Upper lobe of left lung (tissue), 6 donors: Measurements from ENCODE around the gene MAST4. TPM values are rescaled to one million over a fixed set of nuclear protein-coding genes. Genes with fewer than 3 reads are reported as not detected.
A peak's percentile ranks its signal among the peaks of the same experiment; 100 is the strongest.

ENCODE experiments used
- ATAC-seq, 2 donors: fragments of 200-7000 bp; cut with Tn5 transposase; one replicate each; pipeline ENCODE4 v1.9.1; 2022; ENCODE audit warnings: mild to moderate bottlenecking in 2 of 2, moderate library complexity in 2 of 2; ENCODE audit not compliant: low FRiP score in 2 of 2
- DNase-seq, 2 donors: peaks; one replicate each; pipeline ENCODE4 v3.0.0-alpha.2; 2019 to 2020
- H3K27ac ChIP-seq, 4 donors: fragments of 200-600 bp; sonication (generic); one replicate each; pipeline ENCODE4 v1.5.1; 2016 to 2019
- H3K27me3 ChIP-seq, 4 donors: fragments of 200-600 bp; sonication (generic); one replicate each; pipeline ENCODE4 v1.5.1; 2017 to 2019
- H3K36me3 ChIP-seq, 4 donors: fragments of 200-600 bp; sonication (generic); one replicate each; pipeline ENCODE4 v1.5.1; 2016 to 2019
- H3K4me1 ChIP-seq, 4 donors: fragments of 200-600 bp; sonication (generic); one replicate each; pipeline ENCODE4 v1.5.1; 2018 to 2019
- H3K4me3 ChIP-seq, 4 donors: fragments of 200-600 bp; sonication (generic); one replicate each; pipeline ENCODE4 v1.5.1; 2017 to 2019; ENCODE audit warnings: mild to moderate bottlenecking in 2 of 4, moderate library complexity in 1 of 4
- H3K9me3 ChIP-seq, 4 donors: fragments of 200-600 bp; sonication (generic); one replicate each; pipeline ENCODE4 v1.5.1; 2018 to 2019
- EP300 ChIP-seq, 4 donors: sonication (generic); formaldehyde crosslinking; IDR thresholded peaks; one replicate each; pipeline ENCODE4 v1.5.1; 2017; ENCODE audit warnings: antibody characterized with exemption in 4 of 4, control low read depth in 2 of 4
- POLR2A ChIP-seq, 4 donors: fragments of 450-650 bp; IDR thresholded peaks; one replicate each; pipeline ENCODE4 v1.5.1; 2016 to 2017; ENCODE audit warnings: antibody characterized with exemption in 4 of 4, mild to moderate bottlenecking in 2 of 4
- POLR2AphosphoS5 ChIP-seq, 2 donors: sonication (generic); formaldehyde crosslinking; IDR thresholded peaks; one replicate each; pipeline ENCODE4 v1.5.1; 2017; ENCODE audit warnings: antibody characterized with exemption in 2 of 2
- WGBS, 2 donors: methylation state at CpG; one replicate each; pipeline ENCODE4 v1.1.5; 2017 to 2018; 5-methylcytosine and 5-hydroxymethylcytosine counted together
- total RNA-seq, 6 donors: library from RNA; depleted of rRNA in 4 of 6; stranded (reverse); fragments of >200 nt in 4 of 6; gene quantifications; one replicate each; pipeline versions ENCODE4 v1.1.0 to v1.2.1, GENCODE V29; 2016 to 2021
- TF ChIP-seq, protein P1 (sequence below), 6 experiments: fragments of 450-650 bp in 4 of 6; fragments of 200-600 bp in 2 of 6; sonication (generic) in 2 of 6; IDR thresholded peaks; one replicate each; pipeline ENCODE4 v1.5.1; 2016 to 2019; ENCODE audit warnings: antibody characterized with exemption in 6 of 6
- donor health status: DM: no; HTN: no; CAD: no; lungs with moderate emphysema.
- donor health status: DM: no; HTN: yes; CAD: no; lungs with severe emphysema.

Gene MAST4
- total RNA-seq, 6 donors from 2014 or later: 44.8 to 229 (median 66.4) TPM

DNA sequence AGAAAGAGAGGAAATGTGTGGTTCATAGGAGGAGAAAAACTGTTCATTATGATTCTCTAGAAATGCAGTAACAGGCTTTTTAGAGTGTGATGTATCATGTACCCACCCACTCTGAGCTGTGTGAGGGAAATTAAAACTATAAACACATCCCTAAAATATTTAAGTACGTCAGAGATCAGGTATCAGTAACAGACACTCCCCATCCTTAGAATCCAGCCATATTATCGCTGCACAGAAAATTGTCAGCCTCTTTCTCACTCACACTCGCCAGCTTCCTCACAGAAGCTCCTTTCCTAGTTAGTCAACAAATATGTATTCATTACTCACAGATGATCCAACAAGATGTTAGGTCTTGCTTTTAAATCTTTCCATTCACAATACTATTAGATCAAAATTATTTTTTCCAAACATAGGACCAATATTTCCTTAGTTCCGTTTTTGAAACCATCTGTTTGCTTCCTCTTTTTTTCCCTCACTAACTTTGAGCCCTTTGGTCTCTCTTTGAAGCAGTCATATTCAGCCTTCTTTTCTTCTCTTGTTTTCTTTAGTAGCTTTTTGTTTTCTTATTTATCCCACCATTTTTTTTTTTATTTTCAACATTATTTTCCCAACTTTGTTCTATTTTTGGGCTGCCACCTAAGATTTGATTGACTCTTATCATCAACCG, 13.6 kb upstream of the MAST4 start:
- TF ChIP-seq POLR2AphosphoS5 (IDR thresholded peaks at IDR 0.05) (no peak), EP300 (IDR thresholded peaks at IDR 0.05) (no peak), POLR2A (IDR thresholded peaks at IDR 0.05) (no peak)
- TF ChIP-seq, protein P1, sequence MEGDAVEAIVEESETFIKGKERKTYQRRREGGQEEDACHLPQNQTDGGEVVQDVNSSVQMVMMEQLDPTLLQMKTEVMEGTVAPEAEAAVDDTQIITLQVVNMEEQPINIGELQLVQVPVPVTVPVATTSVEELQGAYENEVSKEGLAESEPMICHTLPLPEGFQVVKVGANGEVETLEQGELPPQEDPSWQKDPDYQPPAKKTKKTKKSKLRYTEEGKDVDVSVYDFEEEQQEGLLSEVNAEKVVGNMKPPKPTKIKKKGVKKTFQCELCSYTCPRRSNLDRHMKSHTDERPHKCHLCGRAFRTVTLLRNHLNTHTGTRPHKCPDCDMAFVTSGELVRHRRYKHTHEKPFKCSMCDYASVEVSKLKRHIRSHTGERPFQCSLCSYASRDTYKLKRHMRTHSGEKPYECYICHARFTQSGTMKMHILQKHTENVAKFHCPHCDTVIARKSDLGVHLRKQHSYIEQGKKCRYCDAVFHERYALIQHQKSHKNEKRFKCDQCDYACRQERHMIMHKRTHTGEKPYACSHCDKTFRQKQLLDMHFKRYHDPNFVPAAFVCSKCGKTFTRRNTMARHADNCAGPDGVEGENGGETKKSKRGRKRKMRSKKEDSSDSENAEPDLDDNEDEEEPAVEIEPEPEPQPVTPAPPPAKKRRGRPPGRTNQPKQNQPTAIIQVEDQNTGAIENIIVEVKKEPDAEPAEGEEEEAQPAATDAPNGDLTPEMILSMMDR (IDR thresholded peaks at IDR 0.05): no peak
- H3K4me3 ChIP-seq: no peak overlapping the region
- DNase-seq (no peak), ATAC-seq (peak in 1 of 2 donors; percentile 81)
- H3K27ac ChIP-seq: no peak overlapping the region
- no peaks in the 10 kb centered on the region for H3K9me3 ChIP-seq
- H3K27me3 ChIP-seq: no peaks in the 10 kb centered on the region
- H3K36me3 ChIP-seq: no peaks in the 10 kb centered on the region
- no peaks in the 10 kb centered on the region for H3K4me1 ChIP-seq
- 64 to 76% methylated on average over 5 of the region's 5 CpGs for WGBS, 2 donors

DNA sequence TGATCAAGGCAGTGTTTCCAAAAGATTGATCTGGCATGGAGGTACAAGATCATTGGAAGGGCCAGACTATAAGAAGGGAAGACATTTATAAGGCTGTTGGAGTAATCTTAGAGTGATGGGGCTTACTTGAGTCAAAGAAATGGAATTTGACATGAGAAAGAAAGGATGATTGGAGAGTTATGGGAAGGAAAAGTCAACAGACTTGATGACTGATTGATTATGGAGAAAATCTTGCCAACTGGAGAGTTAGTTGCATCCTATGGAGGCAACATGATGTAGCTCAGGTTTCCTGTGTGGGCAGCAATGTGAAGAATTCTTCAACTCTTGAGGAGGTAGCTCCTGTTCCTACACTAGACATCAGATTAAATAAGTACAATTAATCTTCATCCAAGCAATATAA, 10.9 kb upstream of the MAST4 start:
- Histone ChIP-seq H3K4me3 (no peak overlapping the region), H3K27me3 (no peaks in the 10 kb centered on the region), H3K27ac (no peak overlapping the region), H3K4me1 (no peaks in the 10 kb centered on the region), H3K36me3 (no peaks in the 10 kb centered on the region), H3K9me3 (no peaks in the 10 kb centered on the region)
- ATAC-seq (no peak), DNase-seq (no peak)
- no peak for TF ChIP-seq EP300 (IDR thresholded peaks at IDR 0.05)
- TF ChIP-seq POLR2A (IDR thresholded peaks at IDR 0.05): no peak
- TF ChIP-seq, protein P1 (IDR thresholded peaks at IDR 0.05): no peak
- no peak for TF ChIP-seq POLR2AphosphoS5 (IDR thresholded peaks at IDR 0.05)

DNA sequence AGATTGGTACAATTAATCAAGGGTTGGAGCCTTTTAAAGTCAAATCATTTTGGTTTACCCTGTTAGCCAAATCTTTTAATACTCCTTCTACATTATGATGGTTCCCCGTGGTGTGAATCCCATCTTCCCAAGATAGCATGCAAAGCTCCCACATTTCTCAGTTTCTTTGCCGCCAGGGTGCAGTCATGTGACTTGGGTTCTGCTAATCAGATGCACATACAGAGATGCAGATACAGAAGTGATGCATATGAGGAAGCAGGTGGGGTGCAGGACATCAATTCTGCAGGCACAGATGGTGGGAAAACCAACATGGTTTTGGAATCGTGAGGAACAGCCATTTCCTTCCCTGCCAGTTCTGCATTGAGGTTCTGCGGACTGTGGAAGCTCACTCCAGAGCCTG, 8.4 kb upstream of the MAST4 start:
- WGBS, 2 donors: 87 to 92% methylated on average over 4 of the region's 4 CpGs
- DNase-seq (no peak), ATAC-seq (no peak)
- no peaks in the 10 kb centered on the region for H3K4me1 ChIP-seq
- H3K4me3 ChIP-seq: no peak overlapping the region
- TF ChIP-seq, protein P1 (IDR thresholded peaks at IDR 0.05): no peak
- H3K36me3 ChIP-seq: no peaks in the 10 kb centered on the region
- H3K27me3 ChIP-seq: no peaks in the 10 kb centered on the region
- no peak overlapping the region for H3K27ac ChIP-seq
- no peaks in the 10 kb centered on the region for H3K9me3 ChIP-seq

DNA sequence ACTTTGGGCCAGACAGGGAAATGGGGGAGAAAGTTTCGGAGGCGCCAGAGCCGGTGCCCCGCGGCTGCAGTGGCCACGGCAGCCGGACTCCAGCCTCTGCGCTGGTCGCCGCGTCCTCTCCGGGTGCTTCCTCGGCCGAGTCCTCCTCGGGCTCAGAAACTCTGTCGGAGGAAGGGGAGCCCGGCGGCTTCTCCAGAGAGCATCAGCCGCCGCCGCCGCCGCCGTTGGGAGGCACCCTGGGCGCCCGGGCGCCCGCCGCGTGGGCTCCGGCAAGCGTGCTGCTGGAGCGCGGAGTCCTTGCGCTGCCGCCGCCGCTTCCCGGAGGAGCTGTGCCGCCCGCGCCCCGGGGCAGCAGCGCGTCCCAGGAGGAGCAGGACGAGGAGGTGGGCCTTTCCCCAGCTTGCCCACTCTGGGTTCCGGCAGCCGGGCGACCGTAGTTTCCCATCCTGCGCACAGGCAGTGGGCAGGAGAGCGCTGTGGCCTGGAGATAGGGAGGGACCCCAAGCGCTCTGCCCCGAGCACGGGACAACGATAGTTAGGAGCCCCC, 516 bp downstream of the MAST4 start:
- Histone ChIP-seq H3K36me3 (no peaks in the 10 kb centered on the region), H3K4me3 (peak overlapping the region; percentile 8 to 92 (median 84)), H3K27ac (peak overlapping the region in 3 of 4 donors; percentile 45 to 83 (median 75)), H3K27me3 (peaks cover 0 to 10% (median 2%) of the 10 kb centered on the region in 4 donors), H3K9me3 (no peaks in the 10 kb centered on the region), H3K4me1 (peaks cover 14 to 42% (median 16%) of the 10 kb centered on the region in 4 donors)
- TF ChIP-seq, protein P1 (IDR thresholded peaks at IDR 0.05): no peak
- no peak for TF ChIP-seq POLR2A (IDR thresholded peaks at IDR 0.05)
- TF ChIP-seq POLR2AphosphoS5 (IDR thresholded peaks at IDR 0.05): no peak
- no peak for TF ChIP-seq EP300 (IDR thresholded peaks at IDR 0.05)
- 0% methylated on average over 1 to 10 of the region's 56 CpGs for WGBS, 2 donors
- peak in 1 of 2 donors; percentile 71 for ATAC-seq
- DNase-seq: peak; percentile 22 to 90
